HEK293 (cell line): ENCODE measurements around the gene RBM10.

Experiments
- ATF2 ChIP-seq: fragments of 450-650 bp; formaldehyde crosslinking; IDR thresholded peaks from 2 replicates; pipeline ENCODE4 v1.5.1; 2016; ENCODE audit warnings: missing biosample characterization, missing genetic modification characterization, low read depth
- GLI4 ChIP-seq: fragments of 450-650 bp; formaldehyde crosslinking; IDR thresholded peaks from 2 replicates; pipeline ENCODE4 v1.5.1; 2016; ENCODE audit warnings: missing biosample characterization, missing genetic modification characterization
- KLF17 ChIP-seq: fragments of 450-650 bp; formaldehyde crosslinking; IDR thresholded peaks from 2 replicates; pipeline ENCODE4 v1.5.1; 2016; ENCODE audit warnings: missing biosample characterization, missing genetic modification characterization
- KLF9 ChIP-seq: fragments of 450-650 bp; formaldehyde crosslinking; IDR thresholded peaks from 2 replicates; pipeline ENCODE4 v1.5.1; 2016; ENCODE audit warnings: missing biosample characterization, missing genetic modification characterization, low read depth
- OVOL3 ChIP-seq: fragments of 450-650 bp; formaldehyde crosslinking; IDR thresholded peaks from 2 replicates; pipeline ENCODE4 v1.5.1; 2016; ENCODE audit warnings: missing biosample characterization, missing genetic modification characterization
- SETDB1 ChIP-seq: IDR thresholded peaks from one replicate; pipeline ENCODE4 v1.6.1; 2017; ENCODE audit warnings: mild to moderate bottlenecking, low read length, moderate library complexity, mixed read lengths; ENCODE audit not compliant: insufficient read length
- ZIC2 ChIP-seq: fragments of 450-650 bp; formaldehyde crosslinking; IDR thresholded peaks from 2 replicates; pipeline ENCODE4 v1.5.1; 2016; ENCODE audit warnings: missing biosample characterization, missing genetic modification characterization
- ZNF155 ChIP-seq: fragments of 450-650 bp; formaldehyde crosslinking; IDR thresholded peaks from 2 replicates; pipeline ENCODE4 v1.5.1; 2016; ENCODE audit warnings: missing biosample characterization, missing genetic modification characterization
- ZNF174 ChIP-seq: fragments of 450-650 bp; formaldehyde crosslinking; IDR thresholded peaks from 2 replicates; pipeline ENCODE4 v1.5.0; 2017; ENCODE audit warnings: missing biosample characterization, mild to moderate bottlenecking, missing genetic modification characterization
- ZNF311 ChIP-seq: fragments of 450-650 bp; formaldehyde crosslinking; IDR thresholded peaks from 2 replicates; pipeline ENCODE4 v1.5.1; 2017; ENCODE audit warnings: missing biosample characterization, missing genetic modification characterization, borderline replicate concordance
- ZNF335 ChIP-seq: fragments of 450-650 bp; formaldehyde crosslinking; conservative IDR thresholded peaks from 2 replicates; pipeline ENCODE4 v1.5.1; 2016; ENCODE audit warnings: missing biosample characterization, missing genetic modification characterization
- ZNF350 ChIP-seq: fragments of 450-650 bp; formaldehyde crosslinking; IDR thresholded peaks from 2 replicates; pipeline ENCODE4 v1.5.0; 2017; ENCODE audit warnings: missing biosample characterization, mild to moderate bottlenecking, missing genetic modification characterization
- ZNF398 ChIP-seq: fragments of 450-650 bp; formaldehyde crosslinking; IDR thresholded peaks from 2 replicates; pipeline ENCODE4 v1.5.1; 2017; ENCODE audit warnings: missing biosample characterization, missing genetic modification characterization
- ZNF423 ChIP-seq: fragments of 450-650 bp; formaldehyde crosslinking; IDR thresholded peaks from 2 replicates; pipeline ENCODE4 v1.5.1; 2016; ENCODE audit warnings: missing biosample characterization, missing genetic modification characterization
- ZNF561 ChIP-seq: fragments of 450-650 bp; IDR thresholded peaks from 2 replicates; pipeline ENCODE4 v1.5.1; 2018; ENCODE audit warnings: missing biosample characterization, missing genetic modification characterization, borderline replicate concordance
- ZNF664 ChIP-seq: fragments of 450-650 bp; formaldehyde crosslinking; IDR thresholded peaks from 2 replicates; pipeline ENCODE4 v1.5.1; 2016; ENCODE audit warnings: missing biosample characterization, missing genetic modification characterization
- ZNF677 ChIP-seq: fragments of 450-650 bp; IDR thresholded peaks from 2 replicates; pipeline ENCODE4 v1.5.0; 2018; ENCODE audit warnings: missing biosample characterization, mild to moderate bottlenecking, missing genetic modification characterization, moderate library complexity
- ZNF768 ChIP-seq: fragments of 450-650 bp; formaldehyde crosslinking; IDR thresholded peaks from 2 replicates; pipeline ENCODE4 v1.5.1; 2018; ENCODE audit warnings: missing biosample characterization, mild to moderate bottlenecking, missing genetic modification characterization
- ZSCAN18 ChIP-seq: fragments of 450-650 bp; formaldehyde crosslinking; IDR thresholded peaks from 2 replicates; pipeline ENCODE4 v1.5.1; 2016; ENCODE audit warnings: missing biosample characterization, missing genetic modification characterization
- ZSCAN23 ChIP-seq: fragments of 450-650 bp; formaldehyde crosslinking; IDR thresholded peaks from 2 replicates; pipeline ENCODE4 v1.5.1; 2016; ENCODE audit warnings: missing biosample characterization, missing genetic modification characterization
- ZSCAN5A ChIP-seq: fragments of 450-650 bp; formaldehyde crosslinking; IDR thresholded peaks from 2 replicates; pipeline ENCODE4 v1.5.1; 2016; ENCODE audit warnings: missing biosample characterization, missing genetic modification characterization

The RBM10 gene

GRCh38 chrX:47218280-47218919 lies 73.4 kb downstream of the RBM10 start, which contains the start of gene CDK16 (continued):
- TF ChIP-seq ZSCAN18 (tag by site-specific recombination) (no peak), ZNF311 (tag by site-specific recombination) (no peak), ZNF768 (tag by site-specific recombination) (no peak), KLF9 (tag by site-specific recombination) (peak; percentile 22; the same call in 1 of the 2 replicates), KLF17 (peak; percentile 98), OVOL3 (tag by site-specific recombination) (peak; percentile 86), SETDB1 (no peak), GLI4 (no peak), ZSCAN5A (tag by site-specific recombination) (no peak), ZNF174 (tag by site-specific recombination) (no peak), ZNF423 (tag by site-specific recombination) (no peak), ZNF677 (no peak), ZNF155 (tag by site-specific recombination) (no peak), ZNF561 (peak; percentile 81), ZNF664 (tag by site-specific recombination) (no peak), ZNF335 (peak; percentile 66), ZIC2 (tag by site-specific recombination) (peak; percentile 26; the same call in 1 of the 2 replicates), ZNF398 (no peak), ZSCAN23 (tag by site-specific recombination) (peak; percentile 74; the same call in 1 of the 2 replicates), ATF2 (peak; percentile 22; the same call in 1 of the 2 replicates), ZNF350 (no peak)
